ENCODE measurements around the gene WNT3.

GRCh38 chr17:46788796-46789195, 29.7 kb downstream of the WNT3 start:
- TF ChIP-seq, protein P1, sequence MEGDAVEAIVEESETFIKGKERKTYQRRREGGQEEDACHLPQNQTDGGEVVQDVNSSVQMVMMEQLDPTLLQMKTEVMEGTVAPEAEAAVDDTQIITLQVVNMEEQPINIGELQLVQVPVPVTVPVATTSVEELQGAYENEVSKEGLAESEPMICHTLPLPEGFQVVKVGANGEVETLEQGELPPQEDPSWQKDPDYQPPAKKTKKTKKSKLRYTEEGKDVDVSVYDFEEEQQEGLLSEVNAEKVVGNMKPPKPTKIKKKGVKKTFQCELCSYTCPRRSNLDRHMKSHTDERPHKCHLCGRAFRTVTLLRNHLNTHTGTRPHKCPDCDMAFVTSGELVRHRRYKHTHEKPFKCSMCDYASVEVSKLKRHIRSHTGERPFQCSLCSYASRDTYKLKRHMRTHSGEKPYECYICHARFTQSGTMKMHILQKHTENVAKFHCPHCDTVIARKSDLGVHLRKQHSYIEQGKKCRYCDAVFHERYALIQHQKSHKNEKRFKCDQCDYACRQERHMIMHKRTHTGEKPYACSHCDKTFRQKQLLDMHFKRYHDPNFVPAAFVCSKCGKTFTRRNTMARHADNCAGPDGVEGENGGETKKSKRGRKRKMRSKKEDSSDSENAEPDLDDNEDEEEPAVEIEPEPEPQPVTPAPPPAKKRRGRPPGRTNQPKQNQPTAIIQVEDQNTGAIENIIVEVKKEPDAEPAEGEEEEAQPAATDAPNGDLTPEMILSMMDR (IDR thresholded peaks at IDR 0.05 in 2 of 3, conservative IDR thresholded peaks at IDR 0.05 in 1 of 3; ENCODE audit: borderline replicate concordance in 1 of 3, insufficient read depth in 1 of 3, low read depth in 2 of 3, low read length in 2 of 3) = no peak
- no peak for TF ChIP-seq YY1 (IDR thresholded peaks at IDR 0.05; ENCODE audit: extremely low read depth, insufficient replicate concordance, low read depth, low read length)
- TF ChIP-seq POLR2A (IDR thresholded peaks at IDR 0.05; ENCODE audit: borderline replicate concordance, extremely low read depth, insufficient read depth, insufficient read length) = no peak
- TF ChIP-seq JUND (IDR thresholded peaks at IDR 0.05) = no peak
- no peak for TF ChIP-seq TCF7L2 (IDR thresholded peaks at IDR 0.05; ENCODE audit: borderline replicate concordance, extremely low read depth, insufficient read depth, insufficient read length)
- no peak for TF ChIP-seq ELF1 (IDR thresholded peaks at IDR 0.05; ENCODE audit: borderline replicate concordance, low read depth)
- TF ChIP-seq EZH2phosphoT487 (IDR thresholded peaks at IDR 0.05; ENCODE audit: borderline replicate concordance) = no peak
- no peak for TF ChIP-seq SRF (IDR thresholded peaks at IDR 0.05; ENCODE audit: low read depth)

All from HCT116 (cell line).